DND-41 (cell line): ENCODE data around the gene BATF.

ENCODE experiments used
- CTCF ChIP-seq: IDR thresholded peaks from 2 replicates; pipeline ENCODE4 v1.5.1; 2012; ENCODE audit warnings: borderline replicate concordance, low read length, moderate library complexity, mild to moderate bottlenecking; ENCODE audit not compliant: poor library complexity, severe bottlenecking; ENCODE audit errors: extremely low read depth
- EZH2 ChIP-seq: IDR thresholded peaks from 3 replicates; pipeline ENCODE4 v1.6.1; 2012; ENCODE audit warnings: borderline replicate concordance, low read depth, mild to moderate bottlenecking, moderate library complexity, low read length, inconsistent platforms; ENCODE audit not compliant: severe bottlenecking

GRCh38 chr14:75591987-75592575 is 69.8 kb downstream of the BATF start:
- TF ChIP-seq CTCF: no peak
- no peak for TF ChIP-seq EZH2
